Measurements from ENCODE around the gene HAND1.

GRCh38 chr5:154523709-154524108 lies 45.7 kb upstream of the HAND1 start:
- no peak for TF ChIP-seq POLR2AphosphoS5 (IDR thresholded peaks at IDR 0.05; ENCODE audit: insufficient read depth in 1 of 2, low read depth in 1 of 2)
- no peak for TF ChIP-seq CTCF (IDR thresholded peaks at IDR 0.05)
- no peak for TF ChIP-seq POLR2A (IDR thresholded peaks at IDR 0.05)
